HG02763 (cell line): ENCODE measurements around the gene PARD3B.
A peak's percentile ranks its signal among the peaks of the same experiment; 100 is the strongest.
"Not testable (repeated sequence)": the region's sequence is repeated elsewhere in the genome, so short reads cannot be mapped to it uniquely, and the experiment has no call there.

ENCODE experiments used
- ATAC-seq: cut with Tn5 transposase; IDR thresholded peaks from one replicate; pipeline ENCODE4 v1.9.1; 2021; ENCODE audit warnings: mild to moderate bottlenecking, moderate library complexity; ENCODE audit not compliant: unreplicated experiment

Gene PARD3B

DNA sequence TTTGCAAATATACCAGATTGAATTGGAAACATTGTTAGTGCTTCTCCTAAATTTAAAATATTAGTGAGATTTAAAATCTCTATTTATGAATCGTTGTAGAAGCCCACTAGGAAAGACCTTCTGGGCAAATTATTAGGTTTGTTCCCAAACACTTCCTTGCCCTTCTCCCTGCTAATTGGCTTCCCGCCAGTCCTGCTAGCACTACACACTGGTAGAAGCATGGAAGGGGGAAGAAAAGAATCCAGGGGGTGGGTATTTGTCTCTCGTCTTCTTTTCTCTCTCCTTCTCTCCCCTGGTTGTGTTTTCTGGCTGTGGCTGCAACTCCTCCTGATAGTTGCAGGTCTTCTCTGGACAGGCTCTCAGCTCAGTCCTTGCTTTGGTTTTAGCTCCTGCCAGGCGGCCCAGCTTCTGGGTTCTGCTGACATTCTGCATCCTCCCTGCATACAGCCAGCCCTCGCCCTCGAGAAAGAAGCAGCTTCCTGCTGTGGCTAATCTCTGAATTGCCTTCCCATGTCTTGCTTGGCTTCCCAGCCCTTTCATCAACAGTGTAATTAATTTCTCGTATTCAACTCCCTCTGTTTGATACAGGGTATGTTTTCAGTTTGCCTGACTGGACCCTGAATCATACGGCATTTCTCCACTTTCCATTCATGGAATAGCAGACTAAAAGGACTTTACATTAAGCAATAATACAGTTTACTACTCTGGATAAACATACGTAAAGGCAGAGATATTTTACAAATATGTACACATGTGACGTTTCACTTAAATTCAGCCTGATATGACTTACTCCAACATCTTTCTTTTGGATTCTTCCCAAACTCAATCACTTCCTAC, 6.9 kb upstream of the PARD3B start:
- no peak for ATAC-seq

DNA sequence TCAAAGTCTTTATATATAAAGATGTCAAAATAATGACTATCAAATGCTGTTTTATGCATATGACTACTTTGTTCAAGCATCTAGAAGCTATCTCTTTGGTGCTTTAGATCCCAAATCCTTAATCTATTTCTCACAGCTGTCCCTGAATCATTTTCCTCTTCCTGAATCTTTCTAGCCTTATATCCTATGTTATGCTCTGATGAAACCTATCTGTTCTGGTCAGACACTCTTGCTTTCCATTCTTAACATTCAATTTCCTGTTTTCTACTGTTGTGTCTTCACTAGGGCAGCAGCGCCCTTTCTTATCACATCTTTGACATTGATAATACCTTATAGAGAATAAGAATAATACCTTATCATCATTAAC, 6.3 kb upstream of the PARD3B start:
- no peak for ATAC-seq

DNA sequence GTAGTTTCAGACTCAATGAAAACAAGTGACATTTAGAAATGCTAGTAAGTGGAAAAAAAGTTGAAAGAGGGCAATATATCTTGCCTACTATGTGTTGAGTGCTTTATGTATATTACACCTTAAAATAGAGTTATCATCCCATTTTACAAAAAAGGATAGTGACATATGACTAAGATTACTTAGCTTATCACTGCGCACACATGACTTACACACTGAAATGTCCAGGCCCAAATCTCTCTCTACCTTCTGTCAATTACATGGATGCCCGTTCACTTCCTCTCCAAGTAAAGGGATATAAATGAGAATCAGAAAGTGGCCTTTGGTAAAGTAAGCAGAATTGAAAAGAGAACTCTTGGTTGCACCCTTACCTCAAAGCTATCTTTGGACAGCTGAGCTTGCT, 3.6 kb upstream of the PARD3B start:
- no peak for ATAC-seq

DNA sequence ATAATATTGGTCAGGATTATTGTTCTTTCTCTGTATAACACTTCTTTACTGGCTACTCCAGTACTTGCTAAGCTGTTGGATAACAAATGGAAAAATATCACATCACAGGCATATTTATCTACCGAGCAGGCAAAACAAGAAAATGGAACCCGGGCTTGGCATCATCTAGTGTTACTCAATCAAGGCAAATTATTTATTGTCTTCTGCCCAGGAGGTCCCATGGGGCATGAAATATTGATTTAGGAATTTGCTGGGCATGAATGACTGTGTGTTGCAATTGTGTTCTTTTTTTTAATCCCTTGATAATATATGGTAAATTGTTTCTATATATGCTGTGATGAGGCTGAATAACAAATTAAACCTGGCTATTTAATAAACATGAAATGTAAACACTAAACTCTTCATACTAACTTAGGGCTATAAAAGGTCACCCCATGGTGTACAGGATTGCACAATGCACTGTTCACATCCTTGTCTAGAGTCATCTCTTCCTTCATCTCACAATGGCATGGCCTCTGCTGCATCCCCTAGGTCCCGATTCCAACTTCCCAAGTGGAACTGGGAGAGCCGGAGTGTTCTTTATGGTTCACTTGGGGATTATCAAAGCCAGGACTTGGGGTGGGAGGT, 2.2 kb upstream of the PARD3B start:
- ATAC-seq: no peak

DNA sequence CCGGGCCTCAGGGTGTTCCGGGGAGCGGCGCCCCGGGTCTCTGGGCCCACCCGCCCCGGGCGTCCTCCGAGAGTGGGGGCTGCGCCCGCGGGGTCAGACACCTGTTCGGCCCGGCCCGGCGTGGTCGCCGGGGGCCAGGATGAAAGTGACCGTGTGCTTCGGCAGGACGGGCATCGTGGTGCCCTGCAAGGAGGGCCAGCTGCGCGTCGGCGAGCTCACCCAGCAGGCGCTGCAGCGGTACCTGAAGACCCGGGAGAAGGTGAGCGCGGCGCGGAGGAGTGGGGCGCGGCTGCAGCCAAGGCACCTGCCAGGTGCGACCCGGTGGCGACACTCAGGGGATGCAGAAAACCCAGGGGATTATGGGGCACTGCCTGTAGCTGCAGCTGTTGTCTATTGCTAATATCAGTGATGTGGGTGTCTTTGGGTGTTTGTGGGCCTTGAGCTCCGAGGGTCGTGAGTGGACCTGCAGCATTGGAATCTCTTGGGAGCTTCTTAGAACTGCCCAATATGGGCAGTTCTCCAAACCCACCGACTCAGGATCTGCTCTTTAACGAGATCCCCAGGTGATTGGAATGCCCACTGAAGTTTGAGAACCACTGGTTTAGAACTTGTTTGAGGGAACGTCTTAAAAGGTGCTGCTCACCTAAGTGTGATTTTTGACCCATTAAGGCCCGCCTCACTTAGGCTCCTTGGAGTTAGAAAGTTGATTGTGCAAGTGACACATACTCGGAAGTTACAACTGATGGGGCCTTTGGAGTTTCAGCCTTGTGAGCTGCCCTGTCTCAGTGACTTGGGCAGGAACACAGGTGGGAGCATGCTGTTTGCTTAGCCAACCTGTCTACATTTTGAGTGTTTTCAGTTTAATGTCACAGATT, 823 bp downstream of the PARD3B start:
- peak; percentile 17 for ATAC-seq

DNA sequence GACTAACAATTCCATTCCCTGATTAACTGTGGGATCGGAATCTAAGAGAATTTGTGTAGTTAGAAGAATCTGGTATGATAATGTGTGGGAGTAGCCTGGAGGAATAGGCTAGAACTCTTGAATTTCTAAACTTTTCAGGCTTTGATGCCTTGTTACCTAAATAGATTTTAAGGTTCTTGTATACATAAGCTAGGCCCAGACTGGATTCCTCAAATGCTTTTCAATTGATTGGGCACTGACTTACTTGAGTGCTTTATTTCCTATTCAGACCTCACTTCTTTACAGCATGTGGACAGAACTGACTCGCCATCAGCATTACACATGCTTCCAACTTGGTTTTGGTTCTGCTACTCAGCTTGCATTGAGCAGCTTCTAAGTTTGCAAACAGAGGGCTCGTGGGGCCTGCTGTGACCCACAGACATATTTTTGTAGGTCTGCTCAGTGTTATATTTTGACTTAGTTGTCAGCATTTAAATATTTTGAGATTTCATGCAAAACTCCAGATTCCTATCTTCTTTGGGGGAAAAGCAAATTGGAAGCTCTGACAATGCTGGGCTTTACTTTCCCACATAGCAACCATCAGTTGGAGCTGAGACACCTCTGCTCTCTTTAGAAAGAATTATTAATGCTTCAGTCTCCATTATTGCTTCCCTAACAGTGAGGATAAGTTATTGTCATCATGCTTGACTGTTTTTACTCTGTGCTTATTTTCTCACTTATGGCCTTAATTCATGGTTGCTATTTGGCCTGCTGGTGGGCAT, 5.7 kb downstream of the PARD3B start:
- ATAC-seq: no peak

DNA sequence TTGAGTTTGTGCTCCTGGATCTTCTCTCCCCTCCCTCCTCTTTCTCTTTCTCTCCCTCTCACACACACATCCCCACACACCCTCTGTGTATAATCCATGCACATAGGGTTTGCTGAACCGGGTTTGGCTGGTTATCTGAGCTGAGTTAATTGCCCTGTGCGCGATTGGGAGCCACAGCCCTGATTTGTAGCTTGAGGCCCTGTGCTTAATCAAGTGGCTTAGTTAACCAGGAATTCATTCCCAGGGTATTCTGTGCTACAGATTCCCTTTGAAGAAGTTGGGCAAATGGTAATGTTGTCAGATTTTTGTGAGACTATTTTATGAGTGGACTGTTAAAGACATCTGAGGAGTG, 6.2 kb downstream of the PARD3B start:
- no peak for ATAC-seq

DNA sequence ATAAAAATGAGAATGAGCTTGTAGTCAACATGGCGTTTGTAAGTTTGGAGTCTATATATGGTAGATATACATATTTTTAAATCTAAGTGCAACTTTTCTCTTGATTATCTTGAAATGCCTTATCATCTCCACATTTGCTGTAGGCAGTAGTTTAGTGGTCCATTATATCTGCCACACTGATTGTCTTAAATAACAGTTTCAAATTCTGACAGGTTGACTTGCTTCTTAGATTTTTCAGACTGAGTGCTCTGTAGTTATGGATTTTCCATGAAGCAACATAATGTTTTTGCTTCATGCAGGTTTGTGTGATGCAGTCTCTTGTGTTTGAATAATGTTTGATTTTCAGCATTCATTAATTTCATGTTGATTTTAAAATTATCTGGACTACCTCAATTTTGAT, 12.3 kb downstream of the PARD3B start:
- no peak for ATAC-seq

DNA sequence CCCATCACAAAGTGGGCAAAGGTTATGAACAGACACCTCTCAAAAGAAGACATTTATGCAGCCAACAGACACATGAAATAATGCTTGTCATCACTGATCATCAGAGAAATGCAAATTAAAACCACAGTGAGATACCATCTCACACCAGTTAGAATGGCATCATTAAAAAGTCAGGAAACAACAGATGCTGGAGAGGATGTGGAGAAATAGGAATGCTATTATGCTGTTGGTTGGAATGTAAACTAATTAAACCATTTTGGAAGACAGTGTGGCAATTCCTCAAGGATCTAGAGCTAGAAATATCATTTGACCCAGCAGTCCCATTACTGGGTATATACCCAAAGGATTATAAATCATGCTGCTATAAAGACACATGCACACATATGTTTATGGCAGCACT, 14.1 kb downstream of the PARD3B start:
- not testable (repeated sequence) for ATAC-seq

DNA sequence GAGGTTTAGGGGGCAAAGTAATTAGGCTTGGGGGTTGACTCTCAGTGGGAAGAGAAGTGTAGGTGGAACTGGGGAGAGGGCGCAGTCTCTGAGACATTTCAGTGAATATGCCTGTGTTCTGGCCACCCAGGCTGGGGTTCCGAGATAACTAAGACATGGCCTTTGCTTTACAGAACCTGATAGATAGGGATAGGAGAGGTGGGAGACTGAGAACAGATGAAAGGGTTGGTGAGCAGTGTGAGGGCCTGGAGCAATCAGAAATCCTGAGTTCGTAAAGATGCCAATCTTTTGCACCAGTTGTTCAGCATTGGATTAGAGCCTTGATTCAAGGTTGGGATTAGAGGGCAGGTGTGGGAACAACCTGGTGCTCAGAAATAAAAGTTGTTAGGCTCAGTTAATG, 15.6 kb downstream of the PARD3B start:
- no peak for ATAC-seq

DNA sequence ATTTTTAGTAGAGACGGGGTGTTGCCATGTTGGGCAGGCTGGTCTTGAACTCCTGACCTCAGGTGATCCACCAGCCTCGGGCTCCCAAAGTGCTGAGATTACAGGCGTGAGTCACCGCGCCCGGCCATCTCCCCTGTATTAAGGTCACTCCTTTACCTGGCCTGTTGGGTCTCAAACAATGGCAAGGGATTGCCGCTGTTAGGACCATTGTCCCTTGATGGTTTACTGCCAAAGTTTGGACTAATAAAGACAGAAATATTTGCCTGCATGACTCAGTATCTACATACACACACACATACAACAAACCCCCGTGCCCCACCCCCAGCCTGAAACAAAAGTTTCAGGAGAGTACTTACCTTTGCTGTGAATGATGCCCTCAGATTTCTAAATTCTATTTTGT, 16.5 kb downstream of the PARD3B start:
- no peak for ATAC-seq

DNA sequence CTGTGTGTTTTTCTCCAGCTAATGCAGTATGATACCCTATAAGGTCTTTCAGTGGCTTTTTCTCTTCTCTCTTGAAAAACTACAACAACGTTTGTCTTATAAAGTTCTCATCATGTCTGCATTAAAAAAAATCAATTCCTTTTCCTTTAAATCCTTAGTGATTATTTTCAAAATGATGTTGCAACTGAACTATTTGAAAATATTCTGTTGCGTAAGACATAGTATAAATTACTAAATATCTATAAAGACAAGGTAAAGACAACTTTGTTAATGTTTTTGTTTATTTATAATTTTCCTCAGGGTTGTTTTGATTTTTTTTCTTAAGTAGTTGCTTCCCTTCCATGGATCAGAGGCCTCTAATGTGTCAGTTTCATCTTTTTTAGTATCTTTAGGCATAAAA, 21.2 kb downstream of the PARD3B start:
- ATAC-seq: no peak

DNA sequence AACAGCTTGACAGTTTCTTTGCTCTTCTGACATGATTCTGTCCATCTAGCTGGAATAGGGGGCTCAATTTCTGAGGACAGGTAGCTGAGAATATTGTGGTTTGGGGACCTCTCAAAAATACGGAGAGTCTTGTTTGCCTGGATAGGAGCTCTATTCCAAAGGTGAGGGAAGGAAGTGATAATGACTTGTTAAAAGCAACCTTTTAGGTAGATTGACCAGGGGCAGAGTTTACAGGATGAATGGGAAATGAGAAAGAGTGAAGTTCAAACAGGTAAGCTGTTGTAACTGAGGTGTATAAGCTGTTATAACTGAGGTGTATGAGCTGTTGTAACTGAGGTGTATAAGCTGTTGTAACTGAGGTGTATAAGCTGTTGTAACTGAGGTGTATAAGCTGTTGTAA, 25.1 kb downstream of the PARD3B start:
- ATAC-seq: no peak

DNA sequence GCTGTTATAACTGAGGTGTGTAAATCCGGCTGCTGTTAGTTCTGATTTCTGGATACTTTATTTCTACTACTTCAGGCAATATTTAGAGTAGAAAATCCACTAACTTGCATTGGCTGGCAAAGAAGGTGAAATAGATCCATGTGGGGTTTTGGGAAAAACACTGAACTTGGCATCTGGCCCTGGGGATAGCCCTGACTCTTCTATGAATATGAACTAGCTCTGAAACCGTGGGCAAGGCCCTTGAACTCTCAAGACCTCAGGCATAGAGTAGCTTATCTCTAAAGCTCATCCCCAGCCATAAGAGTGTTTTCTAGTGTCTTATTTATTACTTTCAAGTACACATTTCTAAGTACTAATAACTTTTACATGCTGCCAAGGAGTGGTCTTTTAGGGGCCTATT, 25.8 kb downstream of the PARD3B start:
- no peak for ATAC-seq

DNA sequence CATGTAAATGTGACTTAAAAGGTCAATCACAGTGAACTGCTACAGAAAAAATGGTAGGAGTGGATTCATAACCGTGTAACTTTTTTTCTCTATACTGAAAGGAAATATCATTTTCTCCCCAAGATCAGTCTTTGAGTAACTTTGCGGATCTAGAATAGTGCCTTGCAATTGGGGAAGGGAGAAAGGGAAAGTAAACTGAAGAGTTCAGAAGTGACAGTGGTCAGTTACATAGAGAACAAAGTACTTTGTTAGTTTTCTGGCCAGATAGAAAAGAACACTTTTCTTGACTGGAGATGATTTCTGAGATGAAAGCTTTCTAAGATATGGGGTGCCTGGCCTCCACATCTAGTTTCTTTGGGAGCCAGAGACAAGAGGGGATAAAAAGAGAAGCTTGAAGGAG, 26.6 kb downstream of the PARD3B start:
- no peak for ATAC-seq

DNA sequence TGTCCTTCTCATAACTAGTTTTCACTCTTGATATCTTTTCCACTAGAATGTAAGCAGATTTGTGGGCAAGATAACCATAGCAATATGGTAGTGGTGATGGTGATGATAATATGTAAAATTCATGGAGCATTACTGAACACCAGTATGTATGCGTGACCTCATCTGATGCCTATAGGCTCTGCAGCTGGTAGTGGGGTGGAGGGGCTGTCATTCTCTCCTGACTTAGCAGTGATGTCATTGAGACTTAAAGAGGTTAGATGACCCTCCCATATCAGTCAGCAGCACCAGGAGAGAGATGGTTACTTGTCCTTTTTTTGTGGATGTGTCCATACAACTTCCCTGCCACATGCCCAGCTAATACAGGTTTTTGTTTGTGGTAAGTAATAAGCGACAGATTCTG, 27.9 kb downstream of the PARD3B start:
- no peak for ATAC-seq

DNA sequence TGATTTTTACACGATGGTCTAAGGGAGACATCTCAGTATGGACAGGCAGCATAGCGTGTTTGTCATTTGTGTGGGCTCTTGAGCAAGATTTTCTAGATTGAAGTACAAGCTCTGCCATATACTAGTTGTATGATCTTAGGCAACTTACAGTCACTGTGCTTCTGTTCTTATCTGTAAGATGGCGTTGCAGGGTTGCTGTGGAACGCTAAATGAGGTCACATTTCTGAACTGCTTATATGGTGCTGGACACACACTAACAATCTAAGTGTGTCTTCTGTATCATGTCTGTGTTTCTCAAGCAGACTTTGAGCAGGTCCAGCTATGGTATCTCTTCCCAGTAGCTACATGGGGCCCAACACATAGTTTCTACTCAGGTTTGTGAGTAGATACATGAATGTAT, 29.2 kb downstream of the PARD3B start:
- ATAC-seq: no peak

DNA sequence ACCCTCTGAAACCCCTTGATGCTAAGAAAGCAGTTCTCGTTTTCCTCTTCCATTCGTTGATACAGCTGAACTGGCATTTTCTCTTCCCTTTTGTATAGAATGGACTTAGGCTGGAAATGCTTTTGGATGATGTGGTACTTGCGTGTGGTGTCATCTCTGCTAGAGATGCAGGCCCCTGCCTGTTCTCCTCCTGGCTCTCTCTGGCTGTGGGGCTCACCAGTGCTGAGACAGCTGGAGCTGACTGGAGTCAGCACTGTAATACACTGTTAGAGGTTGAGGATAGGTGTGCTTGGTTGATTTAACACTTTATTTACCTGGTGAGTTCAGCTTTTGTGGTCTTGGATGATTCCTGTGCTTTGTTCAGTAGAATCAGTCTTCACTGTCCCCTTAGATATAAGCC, 30.2 kb downstream of the PARD3B start:
- ATAC-seq: no peak

DNA sequence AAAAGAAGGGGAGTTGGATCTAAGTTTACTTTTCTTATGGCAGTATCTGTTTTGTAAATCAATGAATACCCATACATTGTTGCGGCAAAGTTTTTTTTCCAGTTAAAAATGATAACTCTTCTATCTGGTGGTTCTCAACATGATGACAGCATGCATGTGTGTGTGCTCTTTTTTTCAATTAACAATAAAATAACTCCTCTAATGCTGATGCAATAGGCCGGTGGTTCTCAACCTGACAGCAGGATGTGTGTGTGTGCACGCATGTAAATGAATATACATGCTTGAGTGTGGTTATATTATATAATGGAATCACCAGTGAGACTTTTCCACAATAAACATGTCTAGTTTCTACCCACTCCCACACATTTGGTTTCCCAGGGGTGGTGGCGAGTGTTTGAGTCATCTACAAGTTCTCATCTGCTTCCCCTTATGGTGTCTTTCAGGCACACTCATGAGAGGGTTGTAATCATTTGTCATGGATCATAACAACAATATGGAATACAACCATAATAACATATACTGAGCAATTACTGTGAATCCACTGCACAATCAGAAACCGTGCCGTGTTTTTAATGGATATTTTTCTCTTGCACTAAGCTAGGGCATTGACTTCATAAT, 31.2 kb downstream of the PARD3B start:
- ATAC-seq: no peak

DNA sequence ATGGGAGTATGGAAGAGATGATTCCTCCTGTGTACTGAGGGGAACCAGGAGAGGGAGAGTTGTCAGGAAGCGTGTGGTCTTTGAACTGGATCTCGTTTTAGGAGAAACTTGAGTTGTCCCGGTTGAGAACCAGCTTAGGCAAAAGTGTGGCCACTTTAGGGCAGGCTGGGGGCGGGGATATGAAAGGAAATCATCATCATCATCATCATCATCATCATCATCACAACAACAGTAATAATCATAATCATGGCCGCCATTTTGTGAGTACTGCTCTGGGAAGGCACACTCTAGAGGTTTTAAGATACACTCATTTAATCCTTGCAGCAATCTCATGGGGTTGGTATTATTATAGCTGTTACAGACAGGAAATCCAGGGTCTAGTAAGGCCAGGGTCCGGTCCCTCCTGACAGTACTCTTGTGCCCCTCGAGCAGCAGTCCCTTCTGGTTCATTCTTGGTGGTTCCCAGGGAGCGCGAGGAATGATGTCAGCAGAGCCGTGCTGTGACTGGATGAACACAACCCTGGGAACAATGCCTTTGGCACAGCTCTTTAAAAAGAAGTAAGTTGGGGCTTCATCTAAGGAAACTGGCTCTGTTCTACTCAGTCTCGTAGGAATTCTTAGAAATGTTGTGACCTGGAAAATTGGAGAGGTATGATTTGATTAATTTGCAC, 33.8 kb downstream of the PARD3B start:
- no peak for ATAC-seq
